GM21447 (cell line): ENCODE measurements around the gene WDR70.
"Not testable (repeated sequence)": the region's sequence is repeated elsewhere in the genome, so short reads cannot be mapped to it uniquely, and the experiment has no call there.

Source experiments
- ATAC-seq: cut with Tn5 transposase; IDR thresholded peaks from one replicate; pipeline ENCODE4 v1.9.1; 2021; ENCODE audit not compliant: unreplicated experiment

The WDR70 gene

DNA sequence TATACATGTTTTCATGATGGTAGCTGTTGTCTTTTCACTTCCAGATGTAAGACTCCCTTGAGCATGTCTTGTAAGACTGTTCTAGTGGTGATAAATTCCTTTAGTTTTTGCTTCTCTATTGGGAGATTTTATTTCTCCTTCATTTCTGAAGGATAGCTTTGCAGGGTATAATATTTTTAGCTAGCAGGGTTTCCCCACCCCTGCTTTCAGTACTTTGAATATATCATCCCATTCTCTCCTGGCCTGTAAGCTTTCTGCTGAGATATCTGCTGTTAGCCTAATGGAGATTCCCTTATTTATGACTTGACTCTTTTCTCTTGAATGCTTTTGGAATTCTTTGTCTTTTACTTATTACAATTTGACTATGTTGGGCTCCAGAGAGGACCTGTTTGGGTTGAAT, 249.8 kb downstream of the WDR70 start:
- ATAC-seq, result no peak

DNA sequence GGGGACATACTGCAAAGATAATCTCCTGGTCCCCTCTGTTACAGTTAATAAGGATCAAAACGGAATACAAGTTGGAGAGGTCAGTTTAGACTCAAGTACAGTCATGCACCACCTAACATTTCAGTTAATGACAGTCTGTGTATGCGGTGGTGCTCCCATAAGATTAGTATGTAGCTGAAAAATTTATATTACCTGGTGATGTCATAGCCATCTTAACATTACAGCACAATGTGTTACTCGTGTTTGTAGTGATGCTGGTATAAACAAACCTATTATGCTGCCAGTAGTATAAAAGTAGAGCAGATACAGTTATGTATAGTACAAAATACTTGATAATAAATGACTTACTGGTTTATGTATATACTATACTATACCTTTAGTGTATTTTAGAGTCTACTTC, 252.8 kb downstream of the WDR70 start:
- ATAC-seq, result no peak

DNA sequence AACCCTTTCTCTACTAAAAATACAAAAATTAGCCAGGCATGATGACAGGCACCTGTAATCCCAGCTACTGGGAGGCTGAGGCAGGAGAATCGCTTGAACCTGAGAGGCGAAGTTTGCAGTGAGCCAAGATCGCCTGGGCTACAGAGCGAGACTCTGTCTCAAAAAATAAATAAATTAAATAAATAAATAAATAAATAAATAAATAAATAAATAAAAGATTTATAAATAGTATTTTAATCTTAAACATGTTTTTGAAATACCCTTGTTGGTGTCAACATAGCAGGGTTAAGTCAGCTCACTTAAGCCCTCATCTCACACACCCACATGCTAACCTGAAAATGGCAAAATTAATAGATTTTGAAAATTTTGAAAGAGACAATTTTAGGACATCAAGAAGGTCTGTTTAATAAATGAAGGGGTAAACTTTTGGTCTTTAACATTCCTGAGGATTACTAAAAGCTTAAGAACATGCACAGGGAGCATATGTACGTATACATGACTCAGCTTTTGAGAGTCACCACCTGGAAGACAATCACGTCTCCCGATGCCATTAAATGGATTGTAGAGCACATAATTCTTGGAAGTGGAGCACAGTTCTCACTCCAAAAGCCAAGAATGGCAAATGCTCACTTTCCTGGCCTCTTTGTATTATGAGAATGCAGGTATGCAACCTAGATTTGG, 258.2 kb downstream of the WDR70 start:
- ATAC-seq, result no peak

DNA sequence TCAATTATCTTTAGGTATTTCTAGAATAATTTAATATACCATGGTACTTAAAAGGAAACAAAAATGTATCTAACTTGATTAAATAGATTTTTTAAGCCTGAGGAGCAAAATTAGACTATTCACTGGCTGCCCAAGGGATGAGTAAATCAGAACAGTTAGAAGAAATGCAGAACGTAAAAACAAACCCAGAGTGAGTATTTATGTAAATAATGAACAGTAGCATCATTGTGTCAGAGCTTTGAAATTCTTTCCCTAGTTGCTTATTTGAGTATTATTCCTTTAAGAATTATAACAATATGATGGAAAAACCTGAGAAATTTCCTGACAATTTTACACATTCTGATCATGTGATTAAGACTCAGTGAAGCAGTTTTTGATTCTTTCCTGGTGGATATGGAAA, 259.8 kb downstream of the WDR70 start:
- ATAC-seq, result no peak

DNA sequence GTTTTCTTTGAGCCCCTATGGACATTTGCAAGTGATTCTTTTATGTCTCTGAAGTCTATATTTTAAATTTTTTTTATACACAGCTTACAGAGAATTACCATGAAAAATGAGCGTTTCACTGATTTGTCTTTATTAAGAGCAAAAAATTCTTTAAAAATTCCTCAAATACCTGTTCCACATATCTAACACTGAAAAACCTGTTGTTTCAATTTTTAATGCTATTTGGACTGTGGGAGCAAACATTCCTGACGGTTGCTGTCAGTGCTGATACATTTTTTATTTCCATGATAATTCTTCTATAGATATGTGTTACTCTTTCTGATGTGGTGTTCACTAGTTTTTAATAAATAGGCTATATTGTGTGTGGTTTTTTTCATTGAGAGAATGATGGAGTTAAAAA, 261.0 kb downstream of the WDR70 start:
- ATAC-seq, result no peak

DNA sequence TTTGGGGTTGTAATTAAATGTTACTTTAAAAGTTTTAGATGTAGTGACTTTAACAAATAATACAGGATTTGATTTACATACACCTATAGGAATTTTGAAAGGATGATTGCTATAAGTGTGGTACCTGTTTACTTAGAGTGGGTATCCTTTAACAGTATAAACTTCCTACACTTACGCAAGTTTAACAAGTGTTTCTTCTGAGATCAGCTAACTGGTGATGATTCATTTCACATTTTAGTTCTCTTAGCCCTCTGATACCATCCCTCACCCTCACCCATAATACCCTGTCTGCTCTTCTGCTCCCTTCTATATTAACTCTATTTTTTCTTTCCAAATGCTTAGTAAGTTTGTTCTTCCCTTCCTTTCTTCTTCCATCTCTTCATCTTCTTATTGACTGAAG, 262.8 kb downstream of the WDR70 start:
- no peak for ATAC-seq

DNA sequence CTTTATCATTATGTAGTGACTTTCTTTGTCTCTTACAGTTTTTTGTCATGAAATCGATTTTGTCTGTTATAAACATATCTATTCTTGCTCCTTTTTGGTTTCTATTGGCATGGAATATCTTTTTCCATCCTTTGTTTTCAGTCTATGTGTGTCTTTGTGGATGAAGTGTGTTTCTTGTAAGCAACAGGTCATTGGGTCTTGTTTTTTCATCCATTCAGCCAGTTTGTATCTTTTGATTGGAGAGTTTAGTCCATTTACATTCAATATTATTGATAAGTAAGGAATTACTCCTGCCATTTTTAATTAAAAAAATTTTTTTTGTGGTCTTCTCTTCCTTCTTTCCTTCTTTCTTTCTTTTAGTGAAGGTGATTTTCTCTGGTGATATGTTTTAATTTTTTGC, 266.6 kb downstream of the WDR70 start:
- ATAC-seq, result no peak

DNA sequence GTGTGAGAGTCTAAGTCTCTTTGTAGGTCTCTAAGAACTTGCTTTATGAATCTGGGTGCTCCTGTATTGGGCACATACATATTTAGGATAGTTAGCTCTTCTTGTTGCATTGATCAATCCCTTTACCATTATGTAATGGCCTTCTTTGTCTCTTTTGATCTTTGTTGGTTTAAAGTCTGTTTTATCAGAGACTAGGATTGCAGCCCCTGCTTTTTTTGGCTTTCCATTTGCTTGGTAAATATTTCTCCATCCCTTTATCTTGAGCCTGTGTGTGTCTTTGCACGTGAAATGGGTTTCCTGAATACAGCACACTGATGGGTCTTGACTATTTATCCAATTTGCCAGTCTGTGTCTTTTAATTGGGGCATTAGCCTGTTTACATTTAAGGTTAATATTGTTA, 275.4 kb downstream of the WDR70 start:
- ATAC-seq, result not testable (repeated sequence)

DNA sequence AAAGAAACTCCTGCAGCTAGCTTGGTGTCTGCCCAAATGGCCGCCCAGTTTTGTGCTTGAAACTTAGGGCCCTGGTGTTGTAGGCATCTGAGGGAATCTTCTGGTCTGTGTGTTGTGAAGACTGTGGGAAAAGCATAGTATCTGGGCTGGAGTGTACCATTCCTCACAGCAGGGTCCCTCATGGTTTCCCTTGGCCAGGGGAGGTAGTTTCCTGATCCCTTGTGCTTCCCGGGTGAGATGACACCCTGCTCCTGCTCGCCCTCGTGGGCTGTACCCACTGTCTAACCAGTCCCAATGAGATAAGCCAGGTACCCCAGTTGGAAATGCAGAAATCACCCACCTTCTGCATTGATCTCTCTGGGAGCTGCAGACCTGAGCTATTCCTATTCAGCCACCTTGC, 277.9 kb downstream of the WDR70 start:
- ATAC-seq, result no peak

DNA sequence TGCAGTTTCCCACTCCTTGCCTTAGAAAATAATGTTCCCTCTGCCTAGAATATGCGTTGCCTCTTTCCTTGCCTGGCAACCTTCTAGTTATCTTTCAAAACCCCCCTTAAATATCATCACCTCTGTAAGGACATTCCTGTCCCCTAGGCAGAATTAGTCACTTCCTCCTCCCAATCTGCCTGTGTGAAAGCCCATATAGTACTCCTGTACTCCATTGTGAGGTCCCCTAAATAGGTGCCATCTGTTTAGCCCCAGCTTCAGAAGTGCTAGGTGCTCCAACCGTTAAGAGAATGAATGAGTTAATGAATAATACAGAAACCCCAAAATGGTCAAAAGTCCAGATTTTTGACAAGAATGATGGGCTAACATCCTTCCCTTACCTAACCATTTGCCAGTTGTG, 279.3 kb downstream of the WDR70 start:
- no peak for ATAC-seq

DNA sequence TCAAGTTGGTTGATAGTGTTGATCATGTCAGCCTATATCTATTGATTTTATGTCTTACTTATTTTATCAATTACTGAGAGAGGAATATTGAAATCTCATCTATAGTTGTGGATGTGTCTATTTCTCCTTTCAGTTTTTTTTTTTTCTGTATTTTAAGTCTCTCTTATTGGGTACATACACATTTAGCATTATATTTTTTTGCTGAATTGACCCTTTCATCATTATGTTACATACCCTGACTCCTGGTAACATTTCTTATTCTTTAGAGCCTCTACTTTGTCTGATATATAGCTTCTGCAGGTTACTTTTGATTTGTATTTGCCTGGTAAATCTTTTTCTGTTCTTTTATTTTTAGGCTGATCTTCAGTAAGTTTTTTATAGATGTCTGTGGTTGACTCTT, 281.2 kb downstream of the WDR70 start:
- ATAC-seq, result no peak

DNA sequence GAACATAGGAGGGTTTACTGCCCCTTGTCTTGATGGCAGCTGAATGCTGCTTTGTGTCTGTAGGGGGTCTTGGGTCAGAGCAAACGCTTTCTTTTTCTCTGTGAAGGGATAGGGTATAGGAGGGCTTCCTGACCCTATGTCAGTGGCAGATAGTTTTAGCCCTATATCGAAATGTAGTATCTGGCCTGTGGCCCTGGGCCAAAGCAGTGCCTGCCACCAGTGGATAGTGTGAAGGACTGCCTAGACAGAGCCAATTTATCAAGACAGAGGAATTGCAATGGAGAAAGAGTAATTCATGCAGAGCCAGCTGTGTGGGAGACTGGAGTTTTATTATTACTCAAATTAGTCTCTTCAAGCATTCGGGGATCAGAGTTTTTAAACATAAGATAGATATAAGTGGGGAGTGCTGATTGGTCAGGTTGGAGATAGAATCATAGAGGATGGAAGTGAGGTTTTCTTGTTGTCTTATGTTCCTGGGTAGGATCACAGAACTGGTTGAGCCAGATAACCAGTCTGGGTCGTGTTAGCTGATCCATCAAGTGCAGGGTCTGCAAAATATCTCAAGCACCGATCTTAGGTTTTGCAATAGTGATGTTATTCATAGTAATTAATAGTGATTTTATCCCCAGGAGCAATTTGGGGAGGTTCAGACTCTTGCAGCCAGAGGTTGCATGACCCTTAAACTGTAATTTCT, 282.3 kb downstream of the WDR70 start:
- no peak for ATAC-seq

DNA sequence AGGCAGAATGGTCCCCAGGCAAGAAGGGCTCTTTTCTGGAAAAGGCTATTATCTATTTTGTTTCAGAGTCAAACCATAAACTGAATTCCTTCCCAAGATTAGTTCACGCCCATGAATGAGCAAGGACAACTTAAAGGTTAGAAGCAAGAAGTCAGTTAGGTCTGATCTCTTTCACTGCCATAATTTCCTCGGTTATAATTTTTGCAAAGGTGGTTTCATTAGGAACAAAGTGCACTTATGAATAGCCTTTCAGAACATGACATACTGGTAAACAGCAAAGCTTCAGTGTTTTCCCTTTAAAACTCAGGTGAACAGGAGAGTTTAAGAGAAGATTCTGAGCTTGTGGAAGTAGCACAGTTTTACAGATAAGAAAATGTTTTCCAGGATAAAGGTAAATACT, 282.8 kb downstream of the WDR70 start:
- ATAC-seq, result no peak

DNA sequence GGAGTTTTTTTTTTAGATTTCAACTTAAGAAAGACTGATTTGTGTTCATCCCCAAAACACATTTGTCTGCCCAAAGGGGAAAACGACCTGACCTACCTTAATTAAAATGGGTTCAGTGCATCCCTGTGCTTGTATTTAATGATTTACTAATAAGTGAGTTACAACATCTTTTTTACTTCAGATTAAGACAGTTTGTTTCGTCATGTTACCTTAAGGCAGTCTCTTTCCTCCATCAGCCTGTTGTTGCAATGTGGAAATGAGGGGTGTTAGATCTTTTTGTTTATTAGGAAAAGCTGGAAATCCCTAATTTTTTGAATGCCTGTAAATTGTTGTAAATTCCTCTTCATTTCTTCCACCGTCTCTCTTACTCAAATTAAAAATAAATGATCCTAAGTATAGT, 283.2 kb downstream of the WDR70 start:
- no peak for ATAC-seq

DNA sequence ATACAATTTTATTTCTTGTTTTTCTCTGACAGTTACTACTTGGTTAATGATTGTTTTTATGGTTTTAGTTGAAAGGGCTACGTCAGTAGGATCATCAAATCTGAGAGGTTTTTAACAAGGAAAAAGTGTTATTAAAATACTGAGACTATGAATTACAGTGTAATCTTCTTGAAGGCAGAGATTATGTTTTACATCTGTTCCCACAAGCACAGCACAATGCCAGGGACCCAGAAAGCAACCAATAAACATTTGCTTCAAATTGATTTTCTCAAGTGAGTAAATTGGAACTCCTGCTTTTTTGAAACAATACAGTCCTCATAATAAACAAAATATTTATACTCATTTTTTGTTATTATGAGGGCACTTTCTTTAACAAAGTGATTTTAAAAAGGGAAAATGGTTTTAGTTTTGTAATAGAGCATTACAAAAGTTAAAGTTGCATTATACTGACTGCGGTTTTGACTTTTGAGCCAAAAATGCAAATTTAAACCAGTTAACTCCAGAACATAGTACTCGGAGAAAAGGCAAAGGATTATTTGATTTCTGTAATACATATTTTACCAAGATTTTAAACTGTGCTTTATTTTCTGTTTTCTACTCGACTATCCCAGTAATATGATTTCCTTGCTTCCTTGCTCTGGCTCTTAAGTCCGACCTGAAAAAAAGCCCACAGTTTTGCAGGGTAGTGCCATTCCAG, 283.8 kb downstream of the WDR70 start:
- ATAC-seq, result no peak

DNA sequence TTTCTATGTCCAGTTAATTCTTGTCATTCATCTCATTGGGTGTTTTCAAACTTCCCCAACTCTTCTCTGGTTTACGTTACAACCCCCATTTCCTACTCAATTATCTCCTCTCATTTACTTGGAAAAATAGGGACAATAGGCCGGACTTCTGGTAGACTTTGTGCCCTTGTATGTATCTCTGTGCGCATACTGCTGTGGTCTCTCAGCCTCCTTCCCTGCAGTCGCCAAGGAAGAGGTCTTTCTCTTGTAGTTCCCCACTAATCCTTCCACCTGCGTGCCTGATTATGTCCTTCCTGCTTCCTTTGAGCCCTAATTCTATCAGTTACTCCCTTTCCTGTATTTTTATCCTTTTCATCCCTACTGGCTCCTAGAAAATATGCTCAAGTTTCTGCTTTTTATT, 284.4 kb downstream of the WDR70 start:
- no peak for ATAC-seq

DNA sequence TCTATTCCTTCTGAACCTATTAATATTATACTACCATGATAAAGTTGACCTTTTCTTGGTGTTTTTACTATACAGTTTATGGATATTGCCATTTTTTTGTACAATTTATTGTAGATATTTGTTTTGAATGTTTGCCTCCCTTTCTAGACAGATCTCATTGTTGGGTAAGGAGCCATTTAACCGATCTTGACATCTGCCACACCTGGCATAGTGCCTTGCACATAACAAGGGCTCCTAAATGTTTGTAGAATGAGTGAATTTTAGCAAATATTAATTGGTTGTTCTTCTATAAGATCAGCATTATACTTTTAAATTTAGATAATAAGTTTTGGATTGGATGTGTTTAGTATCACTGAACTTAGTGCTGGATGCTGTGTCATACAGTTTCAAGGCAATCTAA, 285.4 kb downstream of the WDR70 start:
- no peak for ATAC-seq

DNA sequence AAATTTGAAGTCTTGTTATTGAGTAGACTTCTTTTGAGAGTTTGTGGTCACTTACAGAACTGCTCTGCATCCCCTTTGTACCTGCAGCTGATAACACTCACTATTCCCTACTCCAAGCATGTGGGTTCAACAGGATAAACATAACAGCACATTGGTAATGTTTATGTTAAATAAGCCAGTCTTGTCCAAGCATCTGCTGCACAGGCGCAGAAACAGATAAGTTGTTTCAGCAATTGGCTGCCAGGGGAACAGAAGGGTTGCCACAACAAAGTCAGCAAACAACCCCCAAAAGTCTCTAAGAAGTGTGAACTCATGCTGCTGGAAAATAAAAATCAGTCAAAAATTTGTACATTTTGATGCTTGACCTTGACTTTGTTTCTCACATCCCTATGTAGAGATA, 286.2 kb downstream of the WDR70 start:
- ATAC-seq, result no peak

DNA sequence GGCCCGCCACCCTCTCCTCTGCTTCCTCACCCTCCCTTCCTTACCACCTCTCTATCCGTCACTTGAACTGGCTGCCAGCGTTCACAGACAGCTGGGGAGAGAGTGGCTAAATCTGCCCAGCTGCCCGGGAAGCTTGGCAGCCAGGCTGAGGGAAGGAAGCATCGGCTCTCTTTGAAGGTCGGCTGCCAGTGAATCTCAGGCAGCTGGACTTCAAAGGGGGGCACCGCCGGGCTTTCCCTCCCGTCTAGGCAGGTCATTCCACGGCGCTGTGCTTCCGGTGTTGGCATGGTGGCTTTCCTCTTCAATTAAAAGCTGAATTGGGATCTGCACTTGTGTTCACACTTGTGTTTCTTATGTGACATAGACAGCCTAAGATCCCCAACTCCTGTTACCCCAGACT, 286.8 kb downstream of the WDR70 start:
- no peak for ATAC-seq

DNA sequence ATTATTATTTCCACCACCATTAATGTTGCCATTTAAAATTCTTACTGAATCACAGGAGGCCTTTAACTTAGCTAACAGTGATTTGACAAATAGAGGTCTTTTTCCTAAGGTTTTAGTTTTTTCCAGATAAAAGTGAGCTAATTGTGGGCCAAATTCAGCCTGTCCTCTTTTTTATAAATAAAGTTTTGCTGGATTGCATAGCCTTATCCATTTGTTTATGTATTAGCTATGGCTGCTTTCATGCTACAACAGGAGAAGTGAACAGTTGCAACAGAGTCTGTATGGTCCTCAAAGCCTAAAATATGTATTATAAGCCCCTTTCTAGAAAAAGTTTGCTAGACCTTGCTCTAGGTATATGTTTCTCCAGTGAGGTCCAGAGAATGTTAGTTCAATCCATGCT, 288.3 kb downstream of the WDR70 start:
- no peak for ATAC-seq

DNA sequence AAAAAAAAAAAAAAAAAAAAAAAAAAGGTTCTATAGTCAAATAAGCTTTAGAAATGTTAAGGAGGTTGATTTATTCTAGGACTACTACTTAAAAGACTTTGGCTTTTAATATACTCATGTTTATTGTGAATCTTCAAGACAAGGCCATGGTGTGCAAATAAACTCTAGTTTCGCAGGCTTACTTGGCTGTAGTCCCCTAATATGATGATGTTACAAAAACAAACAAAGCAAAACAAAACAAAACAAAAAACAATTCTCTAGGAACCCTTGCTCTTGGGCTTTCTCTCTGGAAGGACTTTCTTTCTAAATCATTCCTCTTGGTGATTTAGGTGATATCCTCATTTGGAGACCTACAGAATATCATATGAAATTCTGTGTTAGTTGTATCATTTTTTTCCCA, 288.7 kb downstream of the WDR70 start:
- no peak for ATAC-seq

DNA sequence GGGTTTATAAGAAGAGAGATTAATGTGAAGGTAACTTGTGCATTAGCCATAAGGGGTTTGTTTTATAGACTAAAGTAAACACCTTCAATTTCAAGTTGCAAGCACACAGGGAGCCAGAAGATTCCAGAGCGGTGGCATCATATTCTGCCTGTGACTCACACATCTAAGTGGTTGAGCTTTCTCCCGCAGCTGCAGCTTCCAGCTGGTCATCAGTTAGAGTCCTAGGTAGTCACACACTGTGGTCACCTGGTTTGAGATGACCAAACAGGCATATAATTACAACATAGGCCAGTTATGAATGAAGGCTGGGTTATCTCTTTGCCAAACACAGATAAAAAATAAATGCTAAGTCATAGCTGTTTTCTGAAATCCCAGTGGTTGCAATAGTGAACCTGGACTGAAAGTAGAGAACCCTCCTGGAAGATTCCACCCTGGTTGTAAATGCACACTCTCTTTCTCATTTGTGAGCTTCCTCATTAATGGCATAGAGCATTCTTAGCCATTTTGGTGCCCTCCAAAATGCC, 289.5 kb downstream of the WDR70 start:
- ATAC-seq, result no peak
